Measurements from ENCODE around the gene PLEKHG3. TPM values are rescaled to one million over a fixed set of nuclear protein-coding genes. Genes with fewer than 3 reads are reported as not detected.

Gene PLEKHG3
- total and polyA plus RNA-seq, 2 of the 13 experiments (the other 11 are each of a cell fraction or from before 2014, with no cell fraction given), result 7.1 to 9.8 TPM

Small RNAs within 50 kb of the gene (microRNA-seq; reads per million reads assigned to microRNA genes)
- gene MIR7855, result not detected

Other genes with a start within 250 kb of the PLEKHG3 start
- gene AKAP5, start 238.9 kb upstream of the PLEKHG3 start, total RNA-seq (2016; rRNA removed; fragmentation: Illumina TruSeq; extraction: Trizol), result 1.5 and 2.1 TPM in 2 replicates
- 0.13 and 0.18 TPM in 2 replicates for gene AKAP5, start 238.9 kb upstream of the PLEKHG3 start, polyA plus RNA-seq (2011; rRNA removed)
- gene ZBTB25, start 200.6 kb upstream of the PLEKHG3 start, total RNA-seq (2016; rRNA removed; fragmentation: Illumina TruSeq; extraction: Trizol), result 3.0 and 3.5 TPM in 2 replicates
- gene ZBTB25, start 200.6 kb upstream of the PLEKHG3 start, polyA plus RNA-seq (2011; rRNA removed), result 7.6 TPM in 2 replicates
- 22.6 and 27.7 TPM in 2 replicates for gene ZBTB1, start 199.7 kb upstream of the PLEKHG3 start, total RNA-seq (2016; rRNA removed; fragmentation: Illumina TruSeq; extraction: Trizol)
- gene ZBTB1, start 199.7 kb upstream of the PLEKHG3 start, polyA plus RNA-seq (2011; rRNA removed), result 17.4 and 18.8 TPM in 2 replicates
- 0.27 and 0.28 TPM in 2 replicates for gene HSPA2, start 163.7 kb upstream of the PLEKHG3 start, total RNA-seq (2016; rRNA removed; fragmentation: Illumina TruSeq; extraction: Trizol)
- 0.15 and 0.16 TPM in 2 replicates for gene HSPA2, start 163.7 kb upstream of the PLEKHG3 start, polyA plus RNA-seq (2011; rRNA removed)
- 0.11 TPM in 1 of 2 replicates, not detected in the other for gene PPP1R36, start 154.5 kb upstream of the PLEKHG3 start, total RNA-seq (2016; rRNA removed; fragmentation: Illumina TruSeq; extraction: Trizol)
- 0.14 and 0.17 TPM in 2 replicates for gene PPP1R36, start 154.5 kb upstream of the PLEKHG3 start, polyA plus RNA-seq (2011; rRNA removed)
- gene SPTB, start 175.5 kb downstream of the PLEKHG3 start, total RNA-seq (2016; rRNA removed; fragmentation: Illumina TruSeq; extraction: Trizol), result 0.02 TPM in 1 of 2 replicates, not detected in the other
- 0.01 TPM in 1 of 2 replicates, not detected in the other for gene SPTB, start 175.5 kb downstream of the PLEKHG3 start, polyA plus RNA-seq (2011; rRNA removed)
- 72.1 and 74.4 TPM in 2 replicates for gene CHURC1, start 210.0 kb downstream of the PLEKHG3 start, total RNA-seq (2016; rRNA removed; fragmentation: Illumina TruSeq; extraction: Trizol)
- 35.8 and 41.1 TPM in 2 replicates for gene CHURC1, start 210.0 kb downstream of the PLEKHG3 start, polyA plus RNA-seq (2011; rRNA removed)
- 674 and 839 TPM in 2 replicates for gene GPX2, start 238.3 kb downstream of the PLEKHG3 start, total RNA-seq (2016; rRNA removed; fragmentation: Illumina TruSeq; extraction: Trizol)
- 417 and 526 TPM in 2 replicates for gene GPX2, start 238.3 kb downstream of the PLEKHG3 start, polyA plus RNA-seq (2011; rRNA removed)